Upper lobe of left lung (tissue), 4 donors: ENCODE data around the gene KCNQ2.

Source experiments
- POLR2A ChIP-seq, 4 donors: fragments of 450-650 bp; IDR thresholded peaks; one replicate each; pipeline ENCODE4 v1.5.1; 2016 to 2017; ENCODE audit warnings: antibody characterized with exemption in 4 of 4, mild to moderate bottlenecking in 2 of 4
- POLR2AphosphoS5 ChIP-seq, 2 donors: sonication (generic); formaldehyde crosslinking; IDR thresholded peaks; one replicate each; pipeline ENCODE4 v1.5.1; 2017; ENCODE audit warnings: antibody characterized with exemption in 2 of 2
- TF ChIP-seq, protein P1 (sequence below), 6 experiments: fragments of 450-650 bp in 4 of 6; fragments of 200-600 bp in 2 of 6; sonication (generic) in 2 of 6; IDR thresholded peaks; one replicate each; pipeline ENCODE4 v1.5.1; 2016 to 2019; ENCODE audit warnings: antibody characterized with exemption in 6 of 6

DNA sequence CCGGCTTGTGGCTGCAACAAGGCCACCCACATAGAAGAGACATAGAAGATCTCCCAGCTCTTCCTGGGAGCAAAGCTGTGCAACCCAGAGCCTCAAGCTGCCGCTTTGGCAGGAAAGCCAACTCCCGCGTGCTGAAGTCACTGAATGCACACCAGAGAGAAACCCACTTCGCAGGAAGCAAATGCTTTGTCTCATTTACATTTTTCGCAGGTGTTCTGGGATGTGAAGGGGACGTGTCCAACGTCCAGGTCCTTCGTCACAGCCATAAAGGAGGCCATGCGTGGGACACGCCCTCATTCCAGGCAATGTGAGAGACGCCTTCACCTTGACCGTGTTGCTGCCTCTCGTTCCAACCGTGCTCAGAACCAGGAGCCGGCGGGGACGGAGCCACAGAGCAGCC, 24.4 kb downstream of the KCNQ2 start:
- TF ChIP-seq, protein P1, sequence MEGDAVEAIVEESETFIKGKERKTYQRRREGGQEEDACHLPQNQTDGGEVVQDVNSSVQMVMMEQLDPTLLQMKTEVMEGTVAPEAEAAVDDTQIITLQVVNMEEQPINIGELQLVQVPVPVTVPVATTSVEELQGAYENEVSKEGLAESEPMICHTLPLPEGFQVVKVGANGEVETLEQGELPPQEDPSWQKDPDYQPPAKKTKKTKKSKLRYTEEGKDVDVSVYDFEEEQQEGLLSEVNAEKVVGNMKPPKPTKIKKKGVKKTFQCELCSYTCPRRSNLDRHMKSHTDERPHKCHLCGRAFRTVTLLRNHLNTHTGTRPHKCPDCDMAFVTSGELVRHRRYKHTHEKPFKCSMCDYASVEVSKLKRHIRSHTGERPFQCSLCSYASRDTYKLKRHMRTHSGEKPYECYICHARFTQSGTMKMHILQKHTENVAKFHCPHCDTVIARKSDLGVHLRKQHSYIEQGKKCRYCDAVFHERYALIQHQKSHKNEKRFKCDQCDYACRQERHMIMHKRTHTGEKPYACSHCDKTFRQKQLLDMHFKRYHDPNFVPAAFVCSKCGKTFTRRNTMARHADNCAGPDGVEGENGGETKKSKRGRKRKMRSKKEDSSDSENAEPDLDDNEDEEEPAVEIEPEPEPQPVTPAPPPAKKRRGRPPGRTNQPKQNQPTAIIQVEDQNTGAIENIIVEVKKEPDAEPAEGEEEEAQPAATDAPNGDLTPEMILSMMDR (IDR thresholded peaks at IDR 0.05), result no peak
- no peak for TF ChIP-seq POLR2A (IDR thresholded peaks at IDR 0.05)
- TF ChIP-seq POLR2AphosphoS5 (IDR thresholded peaks at IDR 0.05), result no peak
